Measurements from ENCODE around the gene CCDC158. TPM values are rescaled to one million over a fixed set of nuclear protein-coding genes. Genes with fewer than 3 reads are reported as not detected.
A peak's percentile ranks its signal among the peaks of the same experiment; 100 is the strongest.

The CCDC158 gene
- total RNA-seq, 1 donor from 2014 or later = not detected

DNA sequence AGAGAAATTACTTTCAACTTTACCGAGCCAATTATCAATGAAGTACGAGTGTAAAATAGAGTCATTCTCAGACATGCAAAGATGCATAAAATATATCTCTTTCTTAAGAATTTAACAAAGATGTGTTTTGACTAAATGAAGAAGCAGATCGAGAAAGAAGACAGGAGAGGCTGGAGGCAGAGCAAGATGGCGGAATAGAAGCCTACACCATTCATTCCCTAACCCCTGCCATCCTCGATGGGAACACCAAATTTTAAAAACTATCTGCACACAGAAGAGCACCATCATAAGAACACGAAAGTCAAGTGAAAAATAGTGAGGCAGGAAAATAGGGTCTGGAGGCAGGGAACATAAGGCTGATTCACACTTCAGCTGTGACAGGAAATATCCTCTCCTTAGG is 35.0 kb downstream of the CCDC158 start:
- H3K36me3 Mint-ChIP-seq (ENCODE audit: low read depth) = peaks cover 3% of the 10 kb centered on the region
- H3K27me3 Mint-ChIP-seq (ENCODE audit: low read depth) = peaks cover 30% of the 10 kb centered on the region
- no peak for DNase-seq (ENCODE audit: low read depth, low spot score)
- TF ChIP-seq, protein P1, sequence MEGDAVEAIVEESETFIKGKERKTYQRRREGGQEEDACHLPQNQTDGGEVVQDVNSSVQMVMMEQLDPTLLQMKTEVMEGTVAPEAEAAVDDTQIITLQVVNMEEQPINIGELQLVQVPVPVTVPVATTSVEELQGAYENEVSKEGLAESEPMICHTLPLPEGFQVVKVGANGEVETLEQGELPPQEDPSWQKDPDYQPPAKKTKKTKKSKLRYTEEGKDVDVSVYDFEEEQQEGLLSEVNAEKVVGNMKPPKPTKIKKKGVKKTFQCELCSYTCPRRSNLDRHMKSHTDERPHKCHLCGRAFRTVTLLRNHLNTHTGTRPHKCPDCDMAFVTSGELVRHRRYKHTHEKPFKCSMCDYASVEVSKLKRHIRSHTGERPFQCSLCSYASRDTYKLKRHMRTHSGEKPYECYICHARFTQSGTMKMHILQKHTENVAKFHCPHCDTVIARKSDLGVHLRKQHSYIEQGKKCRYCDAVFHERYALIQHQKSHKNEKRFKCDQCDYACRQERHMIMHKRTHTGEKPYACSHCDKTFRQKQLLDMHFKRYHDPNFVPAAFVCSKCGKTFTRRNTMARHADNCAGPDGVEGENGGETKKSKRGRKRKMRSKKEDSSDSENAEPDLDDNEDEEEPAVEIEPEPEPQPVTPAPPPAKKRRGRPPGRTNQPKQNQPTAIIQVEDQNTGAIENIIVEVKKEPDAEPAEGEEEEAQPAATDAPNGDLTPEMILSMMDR (conservative IDR thresholded peaks at IDR 0.05) = no peak
- no peak overlapping the region for H3K27ac Mint-ChIP-seq (ENCODE audit: unreplicated experiment)
- peaks cover 12% of the 10 kb centered on the region for H3K9me3 Mint-ChIP-seq
- H3K4me1 Mint-ChIP-seq = no peaks in the 10 kb centered on the region
- no peak overlapping the region for H3K4me3 Mint-ChIP-seq

DNA sequence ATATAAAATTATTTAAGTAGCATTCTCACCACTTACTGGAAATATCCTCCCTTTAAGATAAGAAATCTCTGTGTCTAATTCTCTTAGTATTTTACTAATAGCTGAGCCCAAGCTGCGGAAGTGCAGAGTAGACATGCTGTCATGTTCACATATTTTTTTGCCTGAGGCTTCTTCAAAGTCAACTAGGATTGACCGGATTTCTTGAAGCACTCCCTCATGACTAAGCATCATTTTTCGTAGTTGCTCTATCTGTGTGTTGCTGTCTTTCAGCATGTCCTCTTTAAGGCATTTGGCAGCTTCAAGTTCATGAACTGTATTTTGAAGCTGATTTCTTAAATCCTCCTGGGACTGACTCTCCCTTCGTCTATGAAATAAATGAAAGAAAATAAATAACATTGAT is 36.9 kb downstream of the CCDC158 start:
- peaks cover 46% of the 10 kb centered on the region for H3K27me3 Mint-ChIP-seq (ENCODE audit: low read depth)
- H3K9me3 Mint-ChIP-seq = peaks cover 15% of the 10 kb centered on the region
- no peak overlapping the region for H3K4me3 Mint-ChIP-seq
- TF ChIP-seq, protein P1 (conservative IDR thresholded peaks at IDR 0.05) = no peak
- DNase-seq (ENCODE audit: low read depth, low spot score) = no peak
- H3K27ac Mint-ChIP-seq (ENCODE audit: unreplicated experiment) = no peak overlapping the region
- peaks cover 10% of the 10 kb centered on the region for H3K36me3 Mint-ChIP-seq (ENCODE audit: low read depth)
- H3K4me1 Mint-ChIP-seq = no peaks in the 10 kb centered on the region

DNA sequence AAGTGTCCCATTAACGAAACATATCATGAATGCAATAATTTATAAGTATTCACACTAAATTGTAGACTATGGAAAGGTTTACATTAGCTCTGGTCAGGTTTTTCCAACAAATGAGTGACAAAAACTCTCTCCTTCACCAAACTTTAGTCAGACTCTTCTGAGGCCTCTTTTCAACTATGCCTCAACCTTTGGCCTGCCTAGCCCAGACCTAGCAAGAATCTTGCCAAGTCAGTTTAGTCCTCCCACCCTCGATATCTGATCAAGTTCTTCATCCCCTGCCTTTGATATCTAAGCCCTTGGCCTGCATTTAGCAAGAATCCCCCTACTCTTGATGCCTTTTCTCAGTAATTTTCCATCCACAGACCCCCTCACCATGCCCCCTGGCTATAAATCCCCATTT is 37.9 kb downstream of the CCDC158 start:
- TF ChIP-seq, protein P1 (conservative IDR thresholded peaks at IDR 0.05) = no peak
- H3K4me1 Mint-ChIP-seq = peaks cover 2% of the 10 kb centered on the region

DNA sequence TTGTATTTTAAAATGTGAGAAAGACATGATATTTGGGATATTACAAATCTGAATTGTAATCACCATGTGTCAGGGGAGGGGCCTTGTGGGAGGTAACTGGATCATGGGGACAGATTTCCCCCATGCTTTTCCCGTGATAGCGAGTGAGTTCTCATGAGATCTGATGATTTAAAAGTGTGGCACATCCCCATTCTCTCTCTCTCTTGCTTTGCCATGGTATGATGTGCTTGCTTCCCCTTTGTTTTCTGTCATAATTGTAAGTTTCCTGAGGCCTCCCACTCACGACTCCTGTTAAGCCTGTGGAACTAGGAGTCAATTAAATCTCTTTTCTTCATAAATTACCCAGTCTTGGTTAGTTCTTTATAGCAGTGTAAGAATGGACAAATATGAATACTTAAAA is 39.0 kb downstream of the CCDC158 start:
- H3K4me3 Mint-ChIP-seq = no peak overlapping the region
- H3K9me3 Mint-ChIP-seq = peaks cover 15% of the 10 kb centered on the region
- H3K27ac Mint-ChIP-seq (ENCODE audit: unreplicated experiment) = no peak overlapping the region
- no peak for DNase-seq (ENCODE audit: low read depth, low spot score)
- H3K36me3 Mint-ChIP-seq (ENCODE audit: low read depth) = peaks cover 10% of the 10 kb centered on the region
- peaks cover 12% of the 10 kb centered on the region for H3K4me1 Mint-ChIP-seq
- TF ChIP-seq, protein P1 (conservative IDR thresholded peaks at IDR 0.05) = no peak
- peaks cover 53% of the 10 kb centered on the region for H3K27me3 Mint-ChIP-seq (ENCODE audit: low read depth)

More for the DNA sequence above, 37.9 kb downstream of the CCDC158 start:
- Mint-ChIP-seq H3K27ac (ENCODE audit: unreplicated experiment) (no peak overlapping the region), H3K27me3 (ENCODE audit: low read depth) (peaks cover 47% of the 10 kb centered on the region), H3K9me3 (peaks cover 15% of the 10 kb centered on the region), H3K36me3 (ENCODE audit: low read depth) (peaks cover 10% of the 10 kb centered on the region), H3K4me3 (no peak overlapping the region)
- DNase-seq (ENCODE audit: low read depth, low spot score) = no peak

DNA sequence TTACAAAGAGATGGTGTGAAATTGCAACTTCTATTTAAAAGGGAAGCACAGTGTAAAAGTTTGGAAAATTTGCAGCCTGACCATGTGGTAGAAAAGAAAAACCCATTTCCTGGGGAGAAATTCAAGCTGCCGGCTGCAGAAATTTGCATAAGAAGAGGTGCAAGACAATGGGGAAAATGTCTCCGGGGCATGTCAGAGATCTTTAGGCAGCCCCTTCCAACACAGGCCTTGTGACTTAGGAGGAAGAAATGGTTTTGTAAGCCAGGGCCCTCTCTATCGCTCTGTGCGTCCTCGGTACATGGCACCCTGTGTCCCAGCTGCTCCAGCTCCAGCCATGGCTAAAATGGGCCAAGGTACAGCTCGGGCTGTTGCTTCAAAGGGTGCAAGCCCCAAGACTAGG is 40.4 kb downstream of the CCDC158 start:
- H3K27ac Mint-ChIP-seq (ENCODE audit: unreplicated experiment) = no peak overlapping the region
- peaks cover 13% of the 10 kb centered on the region for H3K9me3 Mint-ChIP-seq
- no peak overlapping the region for H3K4me3 Mint-ChIP-seq
- peaks cover 14% of the 10 kb centered on the region for H3K4me1 Mint-ChIP-seq
- TF ChIP-seq, protein P1 (conservative IDR thresholded peaks at IDR 0.05) = no peak
- no peak for DNase-seq (ENCODE audit: low read depth, low spot score)
- H3K27me3 Mint-ChIP-seq (ENCODE audit: low read depth) = peaks cover 60% of the 10 kb centered on the region
- H3K36me3 Mint-ChIP-seq (ENCODE audit: low read depth) = peaks cover 10% of the 10 kb centered on the region

DNA sequence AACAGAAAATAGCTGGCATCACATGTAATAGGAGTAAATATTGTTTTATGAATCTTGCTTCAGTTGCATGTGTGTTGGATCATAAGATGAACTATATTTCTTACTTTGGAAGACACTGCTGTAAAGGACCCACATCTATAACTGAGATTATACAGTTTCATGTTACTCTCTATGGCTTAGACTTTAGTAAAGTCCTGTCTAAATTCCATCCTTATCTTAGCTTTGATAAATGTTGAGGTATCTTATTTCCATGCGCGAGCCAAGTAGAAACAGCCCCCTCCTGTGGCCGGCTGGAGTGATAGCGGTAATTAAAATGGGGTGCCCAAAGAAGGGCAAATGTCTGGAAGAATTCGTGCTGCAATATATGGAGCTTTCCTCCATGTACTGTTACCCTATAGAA is 43.0 kb downstream of the CCDC158 start:
- DNase-seq (ENCODE audit: low read depth, low spot score) = peak; percentile 47
- Mint-ChIP-seq H3K27me3 (ENCODE audit: low read depth) (peaks cover 58% of the 10 kb centered on the region), H3K27ac (ENCODE audit: unreplicated experiment) (no peak overlapping the region), H3K9me3 (peaks cover 13% of the 10 kb centered on the region), H3K4me1 (peaks cover 14% of the 10 kb centered on the region), H3K4me3 (no peak overlapping the region), H3K36me3 (ENCODE audit: low read depth) (peaks cover 10% of the 10 kb centered on the region)
- TF ChIP-seq, protein P1 (conservative IDR thresholded peaks at IDR 0.05) = peak; percentile 79

All from neural crest cell (in vitro differentiated cells).